ENCODE results near the gene RBM25. TPM values are rescaled to one million over a fixed set of nuclear protein-coding genes. Genes with fewer than 3 reads are reported as not detected.

The RBM25 gene
- total RNA-seq, 2 donors from 2014 or later: 52.7 to 75.8 TPM

DNA sequence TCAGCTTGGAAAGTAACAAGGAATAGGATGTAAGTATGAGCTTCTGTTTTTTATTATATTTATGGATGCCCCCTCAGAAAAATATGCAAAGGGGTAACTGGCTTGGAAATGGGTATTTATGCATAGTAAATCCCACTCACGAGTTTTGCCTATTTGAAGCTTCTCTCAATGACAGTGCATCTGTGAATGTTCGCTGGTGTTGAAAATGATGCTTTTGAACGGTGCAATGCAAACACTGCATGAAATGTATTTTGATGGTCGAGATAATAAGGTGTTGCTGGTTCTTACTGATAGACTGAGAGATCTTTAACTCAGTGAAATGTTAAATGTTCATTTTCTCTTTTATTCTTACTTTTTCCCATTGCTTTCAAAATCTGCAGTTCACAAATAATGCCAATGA lies 42.0 kb downstream of the RBM25 start:
- DNase-seq (no peak), ATAC-seq (no peak)
- WGBS, 2 donors: 85 to 91% methylated on average over 4 of the region's 4 CpGs
- intact Hi-C loops (cut with DNase I): no loop called here
- H3K27me3 ChIP-seq: no peaks in the 10 kb centered on the region
- no peak overlapping the region for H3K4me3 ChIP-seq
- no peak overlapping the region for H3K27ac ChIP-seq
- no peaks in the 10 kb centered on the region for H3K9me3 ChIP-seq
- peaks cover 0 to 26% of the 10 kb centered on the region in 2 donors for H3K36me3 ChIP-seq (replicated peaks in 1 of 2; ENCODE audit: insufficient read depth in 1 of 2, low read depth in 2 of 2)
- no peaks in the 10 kb centered on the region for H3K4me1 ChIP-seq
- TF ChIP-seq CTCF (IDR thresholded peaks at IDR 0.05) (no peak), POLR2A (IDR thresholded peaks at IDR 0.05) (no peak)

- Histone ChIP-seq H3K9me3 (no peaks in the 10 kb centered on the region), H3K36me3 (replicated peaks in 1 of 2; ENCODE audit: insufficient read depth in 1 of 2, low read depth in 2 of 2) (peaks cover 0 to 32% of the 10 kb centered on the region in 2 donors), H3K27ac (no peak overlapping the region), H3K4me3 (no peak overlapping the region), H3K4me1 (no peaks in the 10 kb centered on the region), H3K27me3 (no peaks in the 10 kb centered on the region)
- ATAC-seq (no peak), DNase-seq (no peak)
- no peak for TF ChIP-seq CTCF (IDR thresholded peaks at IDR 0.05)
- TF ChIP-seq POLR2A (IDR thresholded peaks at IDR 0.05): no peak
- 95 to 97% methylated on average over 25 to 27 of the region's 27 CpGs for WGBS, 2 donors
- intact Hi-C loops (cut with DNase I): no loop called here
Observed at GRCh38 chr14:73102806-73103497, 44.6 kb downstream of the RBM25 start.

GRCh38 chr14:73105050-73105449 lies 46.7 kb downstream of the RBM25 start:
- peaks cover 11 to 41% of the 10 kb centered on the region in 2 donors for H3K36me3 ChIP-seq (replicated peaks in 1 of 2; ENCODE audit: insufficient read depth in 1 of 2, low read depth in 2 of 2)
- no peak for ATAC-seq

GRCh38 chr14:73105727-73106126 lies 47.4 kb downstream of the RBM25 start:
- no peaks in the 10 kb centered on the region for H3K4me1 ChIP-seq
- 92 to 97% methylated on average over 16 of the region's 16 CpGs for WGBS, 2 donors
- no peaks in the 10 kb centered on the region for H3K27me3 ChIP-seq
- no peak overlapping the region for H3K27ac ChIP-seq
- DNase-seq (no peak), ATAC-seq (no peak)
- H3K36me3 ChIP-seq (replicated peaks in 1 of 2; ENCODE audit: insufficient read depth in 1 of 2, low read depth in 2 of 2): peaks cover 18 to 39% of the 10 kb centered on the region in 2 donors
- H3K9me3 ChIP-seq: no peaks in the 10 kb centered on the region
- intact Hi-C loops (cut with DNase I): no loop called here
- H3K4me3 ChIP-seq: no peak overlapping the region
- TF ChIP-seq POLR2A (IDR thresholded peaks at IDR 0.05) (no peak), CTCF (IDR thresholded peaks at IDR 0.05) (no peak)

More at GRCh38 chr14:73105050-73105449, 46.7 kb downstream of the RBM25 start:
- no peaks in the 10 kb centered on the region for H3K27me3 ChIP-seq
- H3K4me1 ChIP-seq: no peaks in the 10 kb centered on the region
- 39 to 46% methylated on average over 3 of the region's 3 CpGs for WGBS, 2 donors
- no peak overlapping the region for H3K27ac ChIP-seq
- DNase-seq: no peak
- no peaks in the 10 kb centered on the region for H3K9me3 ChIP-seq
- intact Hi-C loops (cut with DNase I): no loop called here
- TF ChIP-seq POLR2A (IDR thresholded peaks at IDR 0.05) (no peak), CTCF (IDR thresholded peaks at IDR 0.05) (no peak)
- no peak overlapping the region for H3K4me3 ChIP-seq

All from body of pancreas (tissue), 4 donors.